ENCODE measurements around the gene NCAPG.

- TF ChIP-seq ZNF274 (IDR thresholded peaks at IDR 0.05; ENCODE audit: low read depth, low read length) (no peak), SUZ12 (IDR thresholded peaks at IDR 0.05; ENCODE audit: extremely low read depth, insufficient read depth, insufficient read length) (no peak), YY1 (IDR thresholded peaks at IDR 0.05; ENCODE audit: insufficient read depth, insufficient read length) (no peak)
Measured at GRCh38 chr4:17875402-17876070, 64.8 kb downstream of the NCAPG start.

All from NT2/D1 (cell line).